ENCODE measurements around the gene MICAL2. TPM values are rescaled to one million over a fixed set of nuclear protein-coding genes. Genes with fewer than 3 reads are reported as not detected.

The MICAL2 gene
- total RNA-seq, 1 experiment from 2014 or later = 148 TPM

- no peak for DNase-seq (ENCODE audit: low spot score)
These were observed 98.7 kb downstream of the MICAL2 start for GRCh38 chr11:12209096-12209495.

DNA sequence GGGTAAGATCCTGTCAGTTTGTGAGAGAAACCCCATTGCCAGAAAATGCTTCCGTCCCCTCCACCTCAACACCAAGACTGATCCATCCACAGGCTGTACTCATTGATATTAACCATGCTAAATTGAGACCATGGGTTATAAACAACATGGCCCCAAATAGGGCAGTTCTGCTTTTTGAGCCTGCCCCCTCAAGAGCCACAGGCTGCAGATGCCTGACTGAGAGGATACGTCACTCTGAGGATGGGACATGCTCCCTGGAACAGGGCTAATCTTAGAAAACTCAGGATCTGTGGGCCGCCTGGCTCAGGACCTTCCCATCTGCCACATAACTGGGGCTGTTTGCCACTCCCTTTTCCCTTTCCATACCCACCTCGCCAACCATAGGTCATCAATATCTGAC, 99.8 kb downstream of the MICAL2 start:
- no peak for DNase-seq (ENCODE audit: low spot score)

- no peak for DNase-seq (ENCODE audit: low spot score)
These were observed 101.1 kb downstream of the MICAL2 start for GRCh38 chr11:12211331-12212065.

DNA sequence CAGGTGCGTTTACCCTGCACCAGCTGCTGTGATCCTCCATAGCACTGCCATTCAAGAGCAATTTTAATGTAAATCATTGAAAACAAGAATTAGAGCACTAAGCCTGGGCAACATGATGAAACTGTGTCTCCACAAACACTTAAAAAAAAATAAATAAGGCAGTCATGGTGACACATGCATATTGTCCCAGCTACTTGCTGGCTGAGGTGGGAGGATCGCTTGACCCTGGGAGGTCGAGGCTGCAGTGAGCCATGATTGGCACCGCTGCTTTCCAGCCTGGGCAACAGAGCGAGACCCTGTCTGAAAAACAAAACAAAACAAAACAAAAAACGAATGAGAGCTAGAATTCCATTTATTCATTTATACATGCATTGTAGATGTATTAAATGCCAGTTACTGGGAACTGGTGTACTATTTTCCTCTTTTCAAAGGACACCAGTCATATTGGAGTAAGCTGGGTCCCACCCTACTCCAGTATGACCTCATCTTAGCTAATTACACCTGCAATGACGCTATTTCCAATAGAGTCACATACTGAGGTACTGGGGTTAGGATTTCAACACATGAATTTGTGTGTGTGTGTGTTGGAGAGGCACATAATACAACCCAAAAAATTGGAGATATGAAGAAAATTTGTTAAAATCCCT, 101.9 kb downstream of the MICAL2 start:
- no peak for DNase-seq (ENCODE audit: low spot score)

DNA sequence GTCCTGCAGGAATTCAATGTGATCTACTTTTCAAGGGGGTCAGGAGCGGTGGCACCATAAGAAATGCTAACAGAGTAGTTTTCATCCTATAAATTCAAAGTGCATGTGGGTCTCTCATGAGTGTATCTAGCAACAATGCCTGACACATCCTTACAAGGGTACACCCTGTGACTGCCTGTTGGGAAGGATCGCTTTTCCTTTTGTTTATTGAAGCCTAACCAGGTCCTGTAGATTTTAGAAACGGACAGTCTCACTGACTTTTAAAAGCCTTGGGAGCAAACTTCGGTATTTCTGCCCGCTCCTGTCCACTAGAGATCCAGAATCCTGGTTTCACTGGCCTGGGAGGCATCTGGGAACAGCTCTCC, 102.4 kb downstream of the MICAL2 start:
- DNase-seq (ENCODE audit: low spot score) = no peak

- peak; percentile 79 for DNase-seq (ENCODE audit: low spot score)
These were observed 103.5 kb downstream of the MICAL2 start for GRCh38 chr11:12213883-12214282.

GRCh38 chr11:12214751-12215150, 104.4 kb downstream of the MICAL2 start:
- no peak for DNase-seq (ENCODE audit: low spot score)

GRCh38 chr11:12215181-12215593, 104.8 kb downstream of the MICAL2 start:
- no peak for DNase-seq (ENCODE audit: low spot score)

GRCh38 chr11:12216041-12216451, 105.7 kb downstream of the MICAL2 start:
- DNase-seq (ENCODE audit: low spot score) = no peak

DNA sequence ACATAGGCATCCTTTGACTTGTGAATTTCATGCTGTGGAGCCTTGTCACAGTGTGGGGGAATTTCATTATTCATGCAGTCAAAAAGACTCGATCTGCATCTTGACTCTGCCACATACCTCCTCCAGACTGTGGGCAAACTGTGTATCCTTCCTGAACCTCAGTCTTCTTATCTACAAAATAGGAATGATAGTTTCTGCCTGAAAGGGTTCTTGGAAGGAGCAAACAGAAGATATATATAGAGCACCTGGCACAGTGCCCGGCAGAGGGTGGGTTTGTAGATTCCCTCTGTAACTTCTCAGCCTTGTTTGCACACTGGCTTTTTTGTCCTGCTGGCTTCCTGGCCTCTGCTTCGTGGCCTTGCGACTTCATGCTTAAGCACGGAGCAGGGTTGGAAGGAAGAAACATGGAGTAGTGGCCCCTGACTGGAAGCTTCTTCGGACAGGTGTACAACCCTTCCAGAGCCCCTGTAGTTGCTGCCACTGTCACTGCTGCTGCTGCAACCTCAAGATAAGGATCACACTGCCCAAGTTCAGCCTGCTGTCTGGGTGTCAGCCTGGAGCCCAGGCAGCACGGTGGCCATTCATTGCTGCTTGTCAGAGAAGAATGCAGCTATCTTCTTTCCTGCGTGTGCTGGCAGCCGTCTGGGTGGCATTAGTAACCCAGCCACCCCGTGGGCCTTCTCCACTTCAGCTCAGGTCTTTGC, 106.4 kb downstream of the MICAL2 start:
- DNase-seq (ENCODE audit: low spot score) = no peak

GRCh38 chr11:12217879-12218278, 107.5 kb downstream of the MICAL2 start:
- no peak for DNase-seq (ENCODE audit: low spot score)

DNA sequence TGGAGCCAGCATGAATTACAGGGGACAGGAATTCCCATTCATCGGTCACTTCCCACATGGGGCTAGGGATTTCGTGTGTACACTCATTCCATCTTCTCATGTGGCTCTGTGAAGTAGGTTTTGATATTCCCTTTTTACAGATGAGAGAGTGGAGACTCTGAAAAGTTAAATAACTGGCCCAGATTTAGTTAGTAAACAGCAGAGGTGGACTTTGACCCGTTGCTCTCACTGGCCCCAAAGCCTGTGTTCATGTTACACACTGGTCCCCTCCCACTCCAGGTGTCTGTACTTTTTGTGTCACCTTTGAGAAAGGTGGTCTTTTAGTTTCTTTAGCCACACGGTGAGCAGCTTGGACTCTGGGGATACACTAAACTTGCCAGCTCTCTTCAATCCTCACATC, 108.5 kb downstream of the MICAL2 start:
- DNase-seq (ENCODE audit: low spot score) = no peak

DNA sequence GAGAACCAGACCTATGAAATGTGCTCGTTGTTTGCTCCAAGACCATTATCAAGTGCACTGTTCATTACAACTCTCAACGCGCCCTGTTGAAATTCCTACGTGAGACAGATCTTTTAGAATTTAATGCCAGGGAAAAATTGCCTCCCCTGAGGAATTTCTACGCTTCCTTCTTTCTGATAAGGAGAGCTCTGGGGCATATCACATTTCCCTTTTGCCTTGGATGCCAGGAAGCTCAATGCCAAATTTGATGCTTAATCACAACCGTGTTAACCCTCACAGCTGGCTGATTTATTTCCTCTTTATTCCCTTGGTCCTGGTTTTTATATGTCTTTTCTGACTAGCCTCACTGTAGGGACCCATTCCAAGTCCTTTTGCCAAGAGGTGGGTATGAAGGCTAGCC, 109.4 kb downstream of the MICAL2 start:
- peak; percentile 77 for DNase-seq (ENCODE audit: low spot score)

DNA sequence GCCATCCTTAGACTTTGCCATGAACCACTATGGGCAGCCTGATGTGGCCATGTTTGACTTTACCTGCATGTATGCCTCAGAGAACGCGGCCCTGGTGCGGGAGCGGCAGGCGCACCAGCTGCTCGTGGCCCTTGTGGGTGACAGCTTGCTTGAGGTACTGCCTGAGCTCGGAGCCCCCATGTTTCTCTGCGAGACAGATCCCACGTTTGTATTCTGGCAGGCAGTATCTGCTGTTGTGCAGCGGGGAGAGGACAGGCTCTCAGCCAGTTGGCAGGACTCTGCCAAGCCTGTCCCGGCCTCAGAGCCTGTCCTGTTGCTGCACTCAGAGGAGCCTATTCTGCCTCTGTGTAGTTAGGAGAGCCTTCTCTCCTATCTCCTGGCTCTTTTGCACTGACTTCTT, 109.9 kb downstream of the MICAL2 start:
- no peak for DNase-seq (ENCODE audit: low spot score)

DNA sequence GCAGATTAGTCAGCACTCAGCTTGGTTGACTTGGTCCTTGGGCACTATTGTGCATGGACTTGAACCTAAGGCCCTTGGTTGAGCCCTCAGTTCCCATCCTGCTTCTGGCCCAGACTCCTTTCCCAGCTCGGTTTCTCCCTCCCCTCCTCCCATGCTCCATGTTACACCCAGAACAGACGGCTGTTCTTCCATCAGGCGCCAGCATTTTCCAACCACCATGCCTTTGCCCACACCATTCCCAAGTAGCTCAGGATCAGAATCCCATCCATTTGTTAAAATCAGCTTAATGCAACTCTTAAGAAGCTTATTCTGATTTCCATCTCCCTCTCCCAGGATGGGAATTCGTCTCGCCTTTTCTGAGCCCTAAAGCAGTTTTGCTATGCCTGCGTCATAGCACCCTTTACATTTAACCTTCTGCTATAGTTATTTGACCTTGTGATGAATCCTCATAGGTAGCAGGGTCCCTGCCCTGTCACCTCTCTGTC, 110.7 kb downstream of the MICAL2 start:
- no peak for DNase-seq (ENCODE audit: low spot score)

- peak; percentile 67 for DNase-seq (ENCODE audit: low spot score)
These were observed 111.8 kb downstream of the MICAL2 start for GRCh38 chr11:12222055-12222792.

DNA sequence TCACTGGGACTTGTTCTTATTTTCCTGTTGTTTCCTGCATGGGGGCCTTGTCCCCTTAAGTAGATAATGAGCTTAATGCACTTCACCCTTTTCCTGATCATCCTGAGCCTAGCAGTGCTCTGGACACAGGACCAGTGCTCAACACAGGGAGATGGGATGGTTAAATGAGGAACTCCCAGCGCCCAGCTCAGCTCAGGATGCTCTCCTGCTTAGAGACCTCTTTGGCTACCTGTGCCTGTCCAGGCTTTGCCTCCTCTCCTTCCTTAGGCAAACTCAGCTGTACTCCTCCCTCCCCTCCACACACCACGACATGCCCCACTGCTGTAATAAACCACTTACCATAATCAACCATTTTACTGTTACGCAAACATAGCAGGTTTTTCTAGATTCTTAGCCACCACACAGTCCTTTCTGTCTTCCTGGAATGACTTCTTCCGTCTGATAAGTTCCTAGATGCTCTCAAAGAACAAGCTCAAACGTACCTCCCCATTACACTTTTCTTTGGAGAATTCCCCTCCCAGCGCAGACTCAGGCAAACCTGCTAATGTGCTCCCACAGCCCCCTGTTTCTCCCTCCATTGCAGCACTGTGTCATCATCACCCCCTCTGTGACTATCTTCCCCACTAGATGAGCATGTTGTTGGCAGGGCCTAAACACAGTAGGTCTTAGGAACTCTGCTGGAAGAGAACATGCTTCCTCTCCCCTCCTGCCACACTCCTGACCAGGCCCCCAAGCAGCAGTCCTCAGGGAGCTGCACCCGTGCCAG, 113.6 kb downstream of the MICAL2 start:
- peak; percentile 31 for DNase-seq (ENCODE audit: low spot score)

DNA sequence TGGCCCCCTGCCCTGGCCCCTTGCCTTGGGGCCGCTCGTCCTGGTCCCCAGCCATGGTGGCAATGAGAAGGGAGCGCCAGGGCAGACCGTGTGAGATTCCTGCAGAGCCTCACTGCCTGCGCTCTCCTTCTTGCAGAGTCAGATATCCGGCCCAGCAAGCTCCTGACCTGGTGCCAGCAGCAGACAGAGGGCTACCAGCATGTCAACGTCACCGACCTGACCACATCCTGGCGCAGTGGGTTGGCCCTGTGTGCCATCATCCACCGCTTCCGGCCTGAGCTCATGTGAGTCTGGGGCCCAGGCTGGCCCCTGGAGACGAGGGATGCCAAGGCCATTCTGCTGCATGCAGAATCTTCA, 114.1 kb downstream of the MICAL2 start:
- peak; percentile 99 for DNase-seq (ENCODE audit: low spot score)

GRCh38 chr11:12225046-12225739, 114.8 kb downstream of the MICAL2 start:
- DNase-seq (ENCODE audit: low spot score) = no peak

GRCh38 chr11:12226093-12226492, 115.7 kb downstream of the MICAL2 start:
- DNase-seq (ENCODE audit: low spot score) = no peak
